ENCODE measurements around the gene CSNK1G1.

DNA sequence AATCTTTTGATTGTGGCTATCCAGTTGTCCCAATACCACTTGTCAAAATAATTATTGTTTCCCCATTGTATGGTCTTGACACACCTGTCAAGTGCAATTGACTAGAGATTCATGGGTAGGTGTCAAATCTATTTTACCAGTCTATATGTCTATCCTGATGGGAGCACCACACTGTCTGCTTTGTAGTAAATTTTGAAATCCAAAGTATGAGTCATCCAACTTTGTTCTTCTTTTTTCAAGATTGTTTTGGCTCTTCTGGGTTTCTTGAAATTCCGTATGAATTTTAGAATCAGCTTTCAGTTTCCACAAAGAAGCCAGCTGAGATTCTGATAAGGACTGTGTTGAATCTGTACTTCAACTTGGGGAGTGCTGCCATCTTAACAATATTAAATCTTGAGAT, 71.9 kb downstream of the CSNK1G1 start:
- TF ChIP-seq POLR2AphosphoS5 (IDR thresholded peaks at IDR 0.05; ENCODE audit: low read depth, low read length), result no peak
- TF ChIP-seq TAF1 (IDR thresholded peaks at IDR 0.05; ENCODE audit: borderline replicate concordance, low read depth, low read length), result no peak
- TF ChIP-seq POLR2A (IDR thresholded peaks at IDR 0.05; ENCODE audit: low read depth, low read length), result no peak
